Choroid plexus epithelial cell (primary cell): ENCODE results near the gene CHI3L1.

Experiments used
- DNase-seq: peaks from one replicate; pipeline ENCODE4 v3.0.0-alpha.2; 2010; ENCODE audit warnings: low read depth
- H3K4me3 ChIP-seq: 2 replicates; pipeline ENCODE4 v1.5.1; 2011; ENCODE audit warnings: low read depth, mild to moderate bottlenecking, control low read depth, low read length, moderate library complexity
- TF ChIP-seq, protein P1 (sequence below): conservative IDR thresholded peaks from 2 replicates; pipeline ENCODE4 v1.5.1; 2011; ENCODE audit warnings: low read depth, mild to moderate bottlenecking, control low read depth, inconsistent platforms, low read length, moderate library complexity

The CHI3L1 gene

DNA sequence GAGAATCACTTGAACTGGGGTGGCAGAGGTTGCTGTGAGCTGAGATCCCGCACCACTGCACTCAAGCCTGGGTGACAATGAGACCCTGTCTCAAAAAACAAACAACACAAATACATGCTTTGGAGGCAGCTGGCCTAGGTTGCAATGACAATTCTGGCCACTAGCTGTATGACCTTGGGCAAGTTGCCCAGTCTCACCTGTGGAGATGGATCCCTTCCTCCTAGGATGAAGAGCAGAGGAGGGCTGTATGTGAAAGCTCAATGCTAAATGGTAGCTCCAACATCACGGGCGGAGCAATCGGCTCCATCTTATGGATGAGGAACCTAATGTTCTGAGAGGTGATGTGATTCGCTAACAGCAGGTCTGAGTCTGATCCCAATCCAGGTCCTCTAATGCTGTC, 38.4 kb downstream of the CHI3L1 start:
- TF ChIP-seq, protein P1, sequence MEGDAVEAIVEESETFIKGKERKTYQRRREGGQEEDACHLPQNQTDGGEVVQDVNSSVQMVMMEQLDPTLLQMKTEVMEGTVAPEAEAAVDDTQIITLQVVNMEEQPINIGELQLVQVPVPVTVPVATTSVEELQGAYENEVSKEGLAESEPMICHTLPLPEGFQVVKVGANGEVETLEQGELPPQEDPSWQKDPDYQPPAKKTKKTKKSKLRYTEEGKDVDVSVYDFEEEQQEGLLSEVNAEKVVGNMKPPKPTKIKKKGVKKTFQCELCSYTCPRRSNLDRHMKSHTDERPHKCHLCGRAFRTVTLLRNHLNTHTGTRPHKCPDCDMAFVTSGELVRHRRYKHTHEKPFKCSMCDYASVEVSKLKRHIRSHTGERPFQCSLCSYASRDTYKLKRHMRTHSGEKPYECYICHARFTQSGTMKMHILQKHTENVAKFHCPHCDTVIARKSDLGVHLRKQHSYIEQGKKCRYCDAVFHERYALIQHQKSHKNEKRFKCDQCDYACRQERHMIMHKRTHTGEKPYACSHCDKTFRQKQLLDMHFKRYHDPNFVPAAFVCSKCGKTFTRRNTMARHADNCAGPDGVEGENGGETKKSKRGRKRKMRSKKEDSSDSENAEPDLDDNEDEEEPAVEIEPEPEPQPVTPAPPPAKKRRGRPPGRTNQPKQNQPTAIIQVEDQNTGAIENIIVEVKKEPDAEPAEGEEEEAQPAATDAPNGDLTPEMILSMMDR, result peak; percentile 41
- no peak for DNase-seq
- no peak overlapping the region for H3K4me3 ChIP-seq

DNA sequence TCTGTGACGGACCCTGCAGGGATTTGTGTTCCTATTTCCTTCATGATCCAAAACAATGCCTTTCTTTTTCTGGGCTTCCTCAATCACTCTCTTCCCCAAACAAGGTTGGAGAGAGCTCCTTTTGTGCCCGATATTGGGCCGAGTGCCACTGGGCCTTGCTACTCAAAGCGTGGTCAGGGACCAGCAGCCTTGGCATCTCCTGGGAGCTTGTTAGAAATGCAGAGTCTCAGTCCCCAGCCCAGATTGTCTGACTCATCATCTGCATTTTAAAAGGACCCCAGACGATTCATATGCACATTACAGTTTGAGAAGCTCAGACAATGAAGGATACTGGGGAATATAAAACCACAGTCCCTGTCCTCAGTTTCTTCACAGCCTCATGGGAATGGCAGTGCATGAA, 39.1 kb downstream of the CHI3L1 start:
- H3K4me3 ChIP-seq, result no peak overlapping the region
- TF ChIP-seq, protein P1, result no peak
- DNase-seq, result no peak

DNA sequence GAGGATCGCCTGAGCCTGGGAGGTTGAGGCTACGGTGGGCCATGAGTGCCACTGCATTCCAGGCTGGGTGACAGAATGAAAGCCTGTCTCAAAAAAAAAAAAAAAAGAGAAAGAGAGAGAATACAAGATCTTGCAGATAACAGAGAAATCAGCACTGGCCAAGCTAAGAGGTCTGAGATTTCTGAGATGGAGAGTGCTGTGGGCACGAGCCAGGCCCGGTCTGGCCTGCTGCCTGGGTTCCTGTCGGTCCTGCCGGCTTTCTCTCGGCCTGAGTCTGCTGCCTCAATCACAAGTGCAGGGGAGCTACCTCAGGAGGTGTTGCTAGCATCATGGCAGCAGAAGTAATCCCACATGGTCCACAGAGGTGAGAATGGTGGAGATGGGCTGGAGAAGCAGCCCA, 40.0 kb downstream of the CHI3L1 start:
- DNase-seq, result no peak
- no peak overlapping the region for H3K4me3 ChIP-seq
- TF ChIP-seq, protein P1, result no peak

DNA sequence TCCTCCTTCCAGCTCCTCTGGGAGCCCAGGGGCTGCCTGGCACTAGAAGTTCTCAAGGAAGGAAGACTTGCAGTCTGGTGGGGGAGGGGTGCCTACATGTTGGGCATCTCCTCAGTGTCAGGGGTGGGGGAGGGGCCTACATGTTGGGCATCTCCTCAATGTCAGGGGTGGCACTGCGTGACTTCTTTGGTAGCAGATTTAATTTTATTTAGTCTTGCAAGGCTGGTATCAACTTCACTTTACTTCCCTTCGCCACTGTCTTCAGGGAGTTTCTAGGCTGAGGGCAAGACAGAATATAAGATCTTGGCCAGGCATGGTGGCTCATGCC, 40.5 kb downstream of the CHI3L1 start:
- no peak overlapping the region for H3K4me3 ChIP-seq
- DNase-seq, result no peak
- TF ChIP-seq, protein P1, result no peak

DNA sequence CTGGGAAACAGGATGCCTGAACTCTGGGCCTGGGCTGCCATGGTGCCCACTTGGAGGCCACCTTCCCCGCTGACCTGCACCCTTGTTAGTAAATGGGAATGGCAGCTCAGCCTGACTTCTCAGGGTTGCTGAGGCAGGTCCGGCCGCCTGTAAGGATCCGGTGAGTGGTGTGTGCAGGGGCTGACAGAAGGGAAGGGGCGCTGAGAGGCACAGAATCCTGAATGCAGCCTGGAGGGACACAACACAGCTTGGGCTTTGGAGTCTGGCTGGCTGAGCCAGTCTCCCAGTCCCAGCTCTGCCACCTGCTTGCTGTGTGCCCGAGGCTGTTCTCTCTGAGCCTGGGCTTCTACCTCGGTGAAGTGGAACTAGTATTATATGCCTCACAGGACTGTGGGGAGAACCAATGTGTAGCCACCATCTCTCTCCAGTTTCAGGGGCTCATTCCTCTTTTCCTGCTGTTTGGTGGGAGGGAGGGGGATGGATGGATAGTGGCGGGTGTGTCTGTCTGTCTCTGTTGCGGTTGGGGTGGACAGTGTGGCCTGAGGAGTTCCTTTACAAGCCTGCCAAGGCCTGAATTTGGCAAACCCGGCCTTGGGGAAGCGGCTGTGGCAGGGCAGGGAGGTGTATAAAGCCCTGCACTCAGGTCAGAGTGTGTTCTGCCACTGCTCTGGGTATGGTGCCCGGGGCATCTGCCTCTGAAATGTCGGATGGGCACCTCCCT, 41.0 kb downstream of the CHI3L1 start:
- H3K4me3 ChIP-seq, result no peak overlapping the region
- no peak for DNase-seq
- TF ChIP-seq, protein P1, result no peak

DNA sequence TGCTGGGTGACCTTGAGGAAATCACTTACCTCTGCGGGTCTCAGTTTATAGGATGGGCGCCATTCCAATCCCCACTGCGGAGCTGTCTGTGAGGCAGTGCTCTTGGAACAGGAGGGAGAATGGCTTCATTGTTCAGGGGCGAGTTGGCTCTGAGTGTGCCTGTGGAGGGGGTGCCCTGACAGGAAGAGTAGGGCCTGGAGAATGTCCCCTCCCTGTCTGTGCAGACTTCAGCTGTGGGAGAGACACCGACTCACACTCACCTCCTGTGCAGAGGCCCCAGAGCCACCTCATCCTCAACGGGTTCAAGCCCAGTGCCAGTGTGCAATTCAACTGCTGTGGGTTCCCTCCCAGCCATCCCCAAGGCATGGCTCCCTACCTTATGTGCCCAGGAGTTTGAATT, 41.8 kb downstream of the CHI3L1 start:
- TF ChIP-seq, protein P1, result no peak
- no peak for DNase-seq
- no peak overlapping the region for H3K4me3 ChIP-seq

DNA sequence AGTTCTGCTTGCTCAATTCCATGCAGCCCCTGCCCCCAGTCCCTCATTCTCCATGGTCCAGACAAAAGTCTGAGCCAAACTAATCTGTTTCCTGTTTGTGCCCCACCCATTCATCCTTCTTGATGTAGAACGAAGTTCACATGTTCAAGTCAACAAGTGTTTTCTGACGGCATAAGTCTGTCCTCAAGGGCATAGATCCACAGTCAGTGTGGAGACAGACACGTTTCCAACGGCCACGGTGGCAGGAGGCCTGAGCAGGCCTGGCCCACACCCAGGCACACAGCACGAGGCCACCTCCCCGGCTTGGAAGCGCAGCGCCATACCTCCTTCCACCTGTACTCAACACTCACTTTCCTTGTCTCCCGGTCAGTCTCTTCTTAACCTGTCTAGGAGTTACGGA, 42.9 kb downstream of the CHI3L1 start:
- TF ChIP-seq, protein P1, result no peak
- H3K4me3 ChIP-seq, result no peak overlapping the region
- DNase-seq, result no peak
